Measurements from ENCODE around the gene NF2.

NF2 gene

GRCh38 chr22:29627196-29627535 lies 23.7 kb downstream of the NF2 start:
- no peak for TF ChIP-seq CTCF (IDR thresholded peaks at IDR 0.05; ENCODE audit: low read depth, low read length)
- DNase-seq (ENCODE audit: extremely low read depth, low read depth) = no peak

- no peak for TF ChIP-seq CTCF (IDR thresholded peaks at IDR 0.05; ENCODE audit: low read depth, low read length)
- DNase-seq (ENCODE audit: extremely low read depth, low read depth) = no peak
These were observed 25.8 kb downstream of the NF2 start for GRCh38 chr22:29628996-29629902.

GRCh38 chr22:29629903-29630516 lies 26.6 kb downstream of the NF2 start:
- no peak for DNase-seq (ENCODE audit: extremely low read depth, low read depth)

GRCh38 chr22:29630987-29631386 lies 27.6 kb downstream of the NF2 start:
- DNase-seq (ENCODE audit: extremely low read depth, low read depth) = no peak
- TF ChIP-seq CTCF (IDR thresholded peaks at IDR 0.05; ENCODE audit: low read depth, low read length) = no peak

More at GRCh38 chr22:29629903-29630516, 26.6 kb downstream of the NF2 start:
- no peak for TF ChIP-seq CTCF (IDR thresholded peaks at IDR 0.05; ENCODE audit: low read depth, low read length)

GRCh38 chr22:29631725-29632124 lies 28.3 kb downstream of the NF2 start:
- TF ChIP-seq CTCF (IDR thresholded peaks at IDR 0.05; ENCODE audit: low read depth, low read length) = no peak
- DNase-seq (ENCODE audit: extremely low read depth, low read depth) = no peak

GRCh38 chr22:29632672-29633071 lies 29.2 kb downstream of the NF2 start:
- DNase-seq (ENCODE audit: extremely low read depth, low read depth) = no peak
- no peak for TF ChIP-seq CTCF (IDR thresholded peaks at IDR 0.05; ENCODE audit: low read depth, low read length)

Data from AG09319 (cell line).